Neuronal stem cell (in vitro differentiated cells): ENCODE results near the gene DCP1B.
"Not testable (repeated sequence)": the region's sequence is repeated elsewhere in the genome, so short reads cannot be mapped to it uniquely, and the experiment has no call there.

Source experiments
- DNase-seq: peaks from one replicate; pipeline ENCODE4 v3.0.0-alpha.2; 2013; ENCODE audit warnings: low spot score
- H2AFZ ChIP-seq: one replicate; pipeline ENCODE4 v1.6.1; 2013; ENCODE audit warnings: mild to moderate bottlenecking, low read length, inconsistent platforms
- H2AK5ac ChIP-seq: 2 replicates; pipeline ENCODE4 v1.6.1; 2013; ENCODE audit warnings: low read depth, mild to moderate bottlenecking, inconsistent platforms, low read length, moderate library complexity, mixed read lengths
- H2BK120ac ChIP-seq: 2 replicates; pipeline ENCODE4 v1.6.1; 2013; ENCODE audit warnings: low read depth, mild to moderate bottlenecking, inconsistent platforms, low read length, moderate library complexity, mixed read lengths
- H2BK12ac ChIP-seq: one replicate; pipeline ENCODE4 v1.6.1; 2013; ENCODE audit warnings: low read length, inconsistent platforms
- H2BK15ac ChIP-seq: 2 replicates; pipeline ENCODE4 v1.6.1; 2013; ENCODE audit warnings: mild to moderate bottlenecking, low read length, inconsistent platforms, mixed read lengths
- H2BK5ac ChIP-seq: one replicate; pipeline ENCODE4 v1.6.1; 2013; ENCODE audit warnings: inconsistent platforms, mild to moderate bottlenecking, low read length, moderate library complexity
- H3K14ac ChIP-seq: one replicate; pipeline ENCODE4 v1.6.1; 2013; ENCODE audit warnings: low read length, inconsistent platforms
- H3K18ac ChIP-seq: 2 replicates; pipeline ENCODE4 v1.6.1; 2013; ENCODE audit warnings: low read length, inconsistent platforms
- H3K23ac ChIP-seq: 2 replicates; pipeline ENCODE4 v1.6.1; 2013; ENCODE audit warnings: low read depth, mild to moderate bottlenecking, mixed read lengths, low read length, inconsistent platforms; ENCODE audit not compliant: poor library complexity
- H3K27ac ChIP-seq: replicated peaks from 3 replicates; pipeline ENCODE4 v1.5.1; 2013; ENCODE audit warnings: low read length, inconsistent platforms
- H3K27me3 ChIP-seq, 3 experiments: 2 replicates each; pipeline ENCODE4 v1.6.1; 2013; ENCODE audit warnings: low read length in 3 of 3, mild to moderate bottlenecking in 2 of 3, inconsistent platforms in 1 of 3, low read depth in 1 of 3, mixed read lengths in 1 of 3, moderate library complexity in 1 of 3; ENCODE audit not compliant: control insufficient read depth in 3 of 3, insufficient read depth in 3 of 3
- H3K36me3 ChIP-seq, 2 donors: replicated peaks in 1 of 2; 2 replicates each; pipeline ENCODE4 v1.6.1; 2013; ENCODE audit warnings: low read length in 2 of 2; ENCODE audit not compliant: control insufficient read depth in 2 of 2, insufficient read depth in 2 of 2
- H3K4ac ChIP-seq: 2 replicates; pipeline ENCODE4 v1.6.1; 2013; ENCODE audit warnings: inconsistent platforms, mild to moderate bottlenecking, low read length, moderate library complexity
- H3K4me1 ChIP-seq, 2 donors: 1 replicate in 1 of 2; 2 replicates in 1 of 2; pipeline ENCODE4 v1.6.1; 2013; ENCODE audit warnings: low read length in 2 of 2, low read depth in 1 of 2; ENCODE audit not compliant: control insufficient read depth in 2 of 2, insufficient read depth in 1 of 2
- H3K4me2 ChIP-seq: one replicate; pipeline ENCODE4 v1.6.1; 2013; ENCODE audit warnings: mild to moderate bottlenecking, low read length, inconsistent platforms; ENCODE audit not compliant: insufficient read depth, poor library complexity, severe bottlenecking
- H3K4me3 ChIP-seq, 2 donors: 2 replicates each; pipeline ENCODE4 v1.5.1; 2013; ENCODE audit warnings: low read length in 2 of 2, mild to moderate bottlenecking in 2 of 2, inconsistent platforms in 1 of 2, moderate library complexity in 1 of 2
- H3K79me1 ChIP-seq: one replicate; pipeline ENCODE4 v1.6.1; 2013; ENCODE audit warnings: low read depth, mild to moderate bottlenecking, inconsistent platforms, low read length, moderate library complexity
- H3K9ac ChIP-seq: one replicate; pipeline ENCODE4 v1.6.1; 2013; ENCODE audit warnings: mild to moderate bottlenecking, low read depth, low read length, inconsistent platforms; ENCODE audit not compliant: poor library complexity
- H3K9me3 ChIP-seq, 2 donors: replicated peaks in 1 of 2; 2 replicates each; pipeline versions ENCODE3 to v1.6.1; 2013; ENCODE audit warnings: low read length in 2 of 2, mild to moderate bottlenecking in 2 of 2, inconsistent platforms in 1 of 2, low read depth in 1 of 2, mixed read lengths in 1 of 2, moderate library complexity in 1 of 2; ENCODE audit not compliant: control insufficient read depth in 2 of 2, insufficient read depth in 1 of 2
- H4K8ac ChIP-seq: one replicate; pipeline ENCODE4 v1.6.1; 2013; ENCODE audit warnings: low read depth, mild to moderate bottlenecking, inconsistent platforms, low read length, moderate library complexity
- H4K91ac ChIP-seq: one replicate; pipeline ENCODE4 v1.6.1; 2013; ENCODE audit warnings: low read length, low read depth, mild to moderate bottlenecking, inconsistent platforms; ENCODE audit not compliant: poor library complexity
- WGBS, 2 donors: extraction: QIAGEN DNeasy Blood & Tissue Kit; methylation state at CpG; one replicate each; pipeline ENCODE4 v1.1.7; 2013; ENCODE audit warnings: missing lambda C conversion rate in 2 of 2, mixed read lengths in 1 of 2; ENCODE audit not compliant: insufficient read length in 2 of 2, insufficient replicate concordance in 1 of 2; ENCODE audit errors: extremely low coverage in 2 of 2; 5-methylcytosine and 5-hydroxymethylcytosine counted together

DCP1B gene

DNA sequence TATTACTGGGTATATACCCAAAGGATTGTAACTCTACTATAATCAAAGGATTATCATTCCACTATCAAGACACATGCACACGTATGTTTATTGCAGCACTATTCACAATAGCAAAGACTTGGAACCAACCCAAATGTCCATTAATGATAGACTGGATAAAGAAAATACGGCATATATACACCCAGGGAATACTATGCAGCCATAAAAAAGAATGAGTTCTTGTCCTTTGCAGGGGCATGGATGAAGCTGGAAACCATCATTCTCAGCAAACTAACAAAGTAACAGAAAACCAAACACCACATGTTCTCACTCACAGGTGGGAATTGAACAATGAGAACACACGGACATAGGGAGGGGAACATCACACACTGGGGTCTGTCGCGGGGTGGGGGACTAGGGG is 58.8 kb downstream of the DCP1B start:
- not testable (repeated sequence) for H2AFZ ChIP-seq, H3K18ac ChIP-seq, H3K4ac ChIP-seq, H2BK5ac ChIP-seq, H3K4me3 ChIP-seq, H3K4me1 ChIP-seq, H3K9ac ChIP-seq, H3K14ac ChIP-seq, H4K91ac ChIP-seq, H3K23ac ChIP-seq, H2BK120ac ChIP-seq, H3K79me1 ChIP-seq, H3K27ac ChIP-seq, H2BK15ac ChIP-seq, H3K4me2 ChIP-seq, H4K8ac ChIP-seq, H3K27me3 ChIP-seq, H2AK5ac ChIP-seq, DNase-seq, H2BK12ac ChIP-seq
- no CpG with 5 or more reads among the region's 5 CpGs for WGBS, 2 donors
- Histone ChIP-seq H3K9me3 (peaks cover 0 to 12% of the 10 kb centered on the region in 2 donors), H3K36me3 (peaks cover 22 to 61% of the 10 kb centered on the region in 2 donors)

DNA sequence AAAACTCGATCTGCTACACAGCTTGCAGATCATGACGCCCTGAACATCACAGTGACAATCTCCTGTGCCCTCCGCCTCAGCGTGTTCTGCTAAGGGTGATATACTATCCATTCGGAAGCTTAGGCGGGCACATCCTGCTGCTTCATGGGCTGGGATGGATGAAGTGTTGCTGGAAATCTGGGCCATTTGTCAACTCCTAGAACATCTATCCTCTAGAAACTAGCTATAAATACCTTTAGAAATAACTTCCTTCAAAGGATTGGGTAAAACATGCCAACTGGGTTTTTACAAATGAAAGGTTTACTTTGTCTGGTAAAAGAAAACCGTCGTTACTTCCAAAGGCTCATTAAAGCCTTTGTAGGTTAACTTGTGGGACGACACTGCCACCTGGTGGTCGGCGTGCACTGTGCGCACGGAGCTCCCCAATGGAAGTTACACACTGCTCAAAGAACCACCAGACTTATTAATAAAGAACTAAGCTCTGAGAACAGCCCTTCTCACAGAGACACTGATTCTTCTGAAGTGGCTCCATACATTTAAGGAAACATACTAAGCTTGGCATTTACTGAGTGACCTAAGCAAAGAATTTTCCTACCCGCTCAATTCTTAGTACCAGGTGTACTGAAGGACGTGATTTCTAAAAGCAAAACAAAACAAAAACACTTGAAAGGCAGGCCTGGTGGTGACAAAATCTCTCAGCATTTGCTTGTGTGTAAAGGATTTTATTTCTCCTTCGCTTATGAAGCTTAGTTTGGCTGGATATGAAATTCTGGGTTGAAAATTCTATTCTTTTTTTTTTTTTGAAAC is 64.3 kb downstream of the DCP1B start:
- no peak overlapping the region for H4K8ac ChIP-seq
- H3K4me1 ChIP-seq, result peaks cover 0 to 2% of the 10 kb centered on the region in 2 donors
- no peak overlapping the region for H2AK5ac ChIP-seq
- no peaks in the 10 kb centered on the region for H3K27me3 ChIP-seq
- H2BK5ac ChIP-seq, result no peak overlapping the region
- H3K27ac ChIP-seq, result no peak overlapping the region
- H3K14ac ChIP-seq, result no peak overlapping the region
- H3K36me3 ChIP-seq, result peaks cover 0 to 39% of the 10 kb centered on the region in 2 donors
- H3K23ac ChIP-seq, result no peak overlapping the region
- no CpG with 5 or more reads among the region's 16 CpGs for WGBS, 2 donors
- peak overlapping the region; percentile 36 for H2AFZ ChIP-seq
- H3K4me2 ChIP-seq, result no peak overlapping the region
- no peak overlapping the region for H3K4me3 ChIP-seq
- no peak overlapping the region for H3K4ac ChIP-seq
- H2BK12ac ChIP-seq, result no peak overlapping the region
- H3K9ac ChIP-seq, result no peak overlapping the region
- peak; percentile 80 for DNase-seq
- no peak overlapping the region for H2BK120ac ChIP-seq
- no peak overlapping the region for H4K91ac ChIP-seq
- no peak overlapping the region for H2BK15ac ChIP-seq
- no peak overlapping the region for H3K18ac ChIP-seq
- no peaks in the 10 kb centered on the region for H3K9me3 ChIP-seq
- no peaks in the 10 kb centered on the region for H3K79me1 ChIP-seq

DNA sequence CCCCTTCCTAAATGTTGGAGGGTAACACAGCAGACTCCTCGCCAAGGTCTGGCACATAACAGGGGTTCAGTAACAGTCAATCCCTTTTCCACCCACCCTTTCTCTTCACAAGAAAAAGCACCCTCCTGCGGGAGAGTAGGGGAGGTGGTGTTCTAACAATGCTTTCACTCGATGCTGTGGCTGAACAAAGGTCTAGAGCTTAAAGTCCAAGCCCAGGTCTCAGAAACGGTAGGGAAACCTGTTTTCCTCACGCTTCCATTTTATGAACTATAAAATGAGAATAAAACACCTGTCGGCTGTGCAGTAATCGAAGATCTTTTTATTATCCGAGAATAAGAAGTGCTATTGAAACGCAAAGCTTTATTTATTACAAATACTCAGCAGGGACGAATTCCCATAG is 64.9 kb downstream of the DCP1B start:
- Histone ChIP-seq H3K4me1 (peaks cover 0 to 2% of the 10 kb centered on the region in 2 donors), H3K14ac (no peak overlapping the region), H3K18ac (no peak overlapping the region), H3K4ac (no peak overlapping the region), H3K9me3 (no peaks in the 10 kb centered on the region), H4K91ac (no peak overlapping the region), H3K27me3 (no peaks in the 10 kb centered on the region), H3K27ac (no peak overlapping the region), H2BK15ac (no peak overlapping the region), H3K4me2 (no peak overlapping the region), H3K23ac (no peak overlapping the region), H2BK12ac (no peak overlapping the region), H2BK5ac (no peak overlapping the region), H3K36me3 (peaks cover 0 to 39% of the 10 kb centered on the region in 2 donors), H2BK120ac (no peak overlapping the region), H3K79me1 (no peaks in the 10 kb centered on the region), H3K9ac (no peak overlapping the region), H3K4me3 (no peak overlapping the region), H4K8ac (no peak overlapping the region), H2AFZ (no peak overlapping the region), H2AK5ac (no peak overlapping the region)
- no CpG with 5 or more reads among the region's 10 CpGs for WGBS, 2 donors
- DNase-seq, result no peak

DNA sequence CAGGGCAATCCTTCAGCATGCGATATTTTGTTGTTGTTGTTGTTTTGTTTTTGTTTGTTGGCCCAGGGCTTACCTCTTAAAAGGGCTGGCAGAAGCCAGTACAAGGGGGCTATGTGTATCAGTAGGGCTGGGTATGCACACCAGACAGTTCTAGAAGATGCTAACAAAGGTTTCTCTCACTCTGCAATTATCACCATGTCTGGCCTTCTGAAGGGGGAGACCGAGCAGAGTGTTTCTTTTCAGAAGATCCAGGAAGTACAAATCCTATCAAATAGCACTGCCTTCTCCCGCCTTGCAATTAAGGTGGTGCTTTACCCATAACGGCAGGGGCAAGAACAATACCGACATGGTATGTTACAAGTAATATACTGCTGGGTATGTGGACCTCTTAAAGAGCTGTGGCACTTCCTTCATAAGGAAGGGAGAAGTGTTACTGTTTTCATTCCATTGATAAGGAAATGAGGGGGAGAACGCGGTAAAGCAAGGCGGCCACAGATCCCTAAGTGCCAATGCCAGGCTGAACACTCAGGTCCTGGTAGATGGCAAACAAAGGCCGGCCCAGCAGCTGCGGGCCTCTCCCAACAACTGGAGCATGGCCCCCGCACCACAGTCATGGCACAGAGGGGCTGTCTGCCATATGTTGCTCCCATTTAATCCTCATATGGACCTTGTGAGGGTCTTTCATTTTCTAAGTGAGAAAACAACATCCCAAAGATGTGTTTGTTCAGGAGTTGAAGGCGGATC is 66.6 kb downstream of the DCP1B start:
- no peaks in the 10 kb centered on the region for H3K27me3 ChIP-seq

More for the DNA sequence above, 66.6 kb downstream of the DCP1B start:
- Histone ChIP-seq H2AFZ (no peak overlapping the region), H2AK5ac (no peak overlapping the region), H3K9ac (peak overlapping the region; percentile 57), H3K14ac (no peak overlapping the region), H3K4me1 (peaks cover 0 to 10% of the 10 kb centered on the region in 2 donors), H2BK15ac (no peak overlapping the region), H2BK120ac (no peak overlapping the region), H3K4me3 (no peak overlapping the region), H4K8ac (no peak overlapping the region), H3K27ac (no peak overlapping the region), H3K4me2 (no peak overlapping the region), H3K9me3 (peaks cover 0 to 4% of the 10 kb centered on the region in 2 donors), H3K4ac (no peak overlapping the region), H4K91ac (no peak overlapping the region), H2BK12ac (no peak overlapping the region), H2BK5ac (no peak overlapping the region), H3K23ac (no peak overlapping the region), H3K36me3 (peaks cover 0 to 39% of the 10 kb centered on the region in 2 donors), H3K18ac (no peak overlapping the region), H3K79me1 (no peaks in the 10 kb centered on the region)
- DNase-seq, result no peak
- WGBS, 2 donors, result no CpG with 5 or more reads among the region's 12 CpGs
